Activated CD8-positive, alpha-beta memory T cell treated with anti-CD3 and anti-CD28 coated beads, Interleukin-2, amount 50 U/mL, for 24 hours (primary cell): ENCODE measurements around the gene PLIN3.
"Not testable (repeated sequence)": the region's sequence is repeated elsewhere in the genome, so short reads cannot be mapped to it uniquely, and the experiment has no call there.

Source experiments
- DNase-seq: peaks from one replicate; pipeline ENCODE4 v3.0.0-alpha.2; 2020; ENCODE audit errors: extremely low read depth

The PLIN3 gene

DNA sequence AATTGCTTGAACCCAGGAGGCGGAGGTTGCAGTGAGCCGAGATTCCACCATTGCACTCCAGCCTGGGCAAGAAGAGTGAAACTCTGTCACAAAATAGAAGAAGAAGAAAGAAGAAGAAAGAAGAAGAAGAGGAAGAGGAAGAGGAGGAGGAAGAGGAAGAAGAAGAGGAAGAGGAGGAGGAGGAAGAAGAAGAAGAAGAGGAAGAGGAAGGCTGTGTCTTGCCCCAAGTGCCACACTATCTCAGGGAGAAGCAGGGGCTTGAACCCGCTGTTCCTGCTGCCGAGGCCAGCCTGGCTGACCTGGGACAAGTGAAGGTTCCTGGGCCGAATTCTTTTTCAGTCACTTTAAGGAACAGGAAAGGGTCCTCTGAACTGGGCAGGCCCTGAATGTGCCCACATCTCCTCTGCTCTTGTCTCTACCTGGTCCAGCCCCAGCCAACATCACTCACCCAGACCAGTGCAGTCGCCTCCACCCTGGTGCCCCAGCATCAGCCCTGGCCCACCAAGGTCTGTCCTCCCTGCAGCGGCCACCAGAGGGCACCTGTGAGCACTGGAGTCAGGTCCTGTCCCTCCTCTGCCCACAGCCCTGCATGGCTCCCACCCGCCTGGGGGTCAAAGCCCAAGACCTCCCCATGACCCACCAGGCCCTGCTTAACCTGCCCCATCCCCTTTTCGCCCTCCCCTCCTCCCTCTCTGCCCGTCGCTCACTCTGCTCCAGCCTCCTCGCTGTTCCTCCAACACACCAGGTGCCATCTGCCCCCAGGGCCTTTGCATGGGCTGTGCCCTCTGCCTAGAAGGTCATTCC is 55.9 kb downstream of the PLIN3 start:
- peak; percentile 68 for DNase-seq

DNA sequence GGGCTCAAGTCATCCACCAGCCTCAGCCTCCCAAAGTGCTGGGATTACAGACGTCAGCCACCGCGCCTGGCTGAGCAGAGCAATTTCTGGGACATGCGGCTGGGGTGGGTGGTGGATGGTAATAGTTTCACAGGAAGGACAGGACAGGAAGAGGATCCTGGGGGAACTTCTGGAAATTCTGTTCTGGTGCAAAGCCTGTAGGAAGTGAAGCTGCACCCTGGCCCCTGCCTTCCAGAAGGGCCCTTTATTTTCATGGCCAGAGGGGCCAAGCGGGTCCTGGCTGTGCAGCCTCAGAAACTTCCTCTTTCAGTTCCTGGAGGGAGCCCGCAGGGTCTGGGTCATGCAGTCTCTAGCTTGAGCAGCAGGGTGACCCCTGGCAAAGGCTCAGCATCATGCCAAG is 60.3 kb downstream of the PLIN3 start:
- no peak for DNase-seq

- no peak for DNase-seq
Observed at GRCh38 chr19:4806384-4806783, 61.1 kb downstream of the PLIN3 start.

- not testable (repeated sequence) for DNase-seq
Observed at GRCh38 chr19:4805140-4805539, 62.3 kb downstream of the PLIN3 start.

DNA sequence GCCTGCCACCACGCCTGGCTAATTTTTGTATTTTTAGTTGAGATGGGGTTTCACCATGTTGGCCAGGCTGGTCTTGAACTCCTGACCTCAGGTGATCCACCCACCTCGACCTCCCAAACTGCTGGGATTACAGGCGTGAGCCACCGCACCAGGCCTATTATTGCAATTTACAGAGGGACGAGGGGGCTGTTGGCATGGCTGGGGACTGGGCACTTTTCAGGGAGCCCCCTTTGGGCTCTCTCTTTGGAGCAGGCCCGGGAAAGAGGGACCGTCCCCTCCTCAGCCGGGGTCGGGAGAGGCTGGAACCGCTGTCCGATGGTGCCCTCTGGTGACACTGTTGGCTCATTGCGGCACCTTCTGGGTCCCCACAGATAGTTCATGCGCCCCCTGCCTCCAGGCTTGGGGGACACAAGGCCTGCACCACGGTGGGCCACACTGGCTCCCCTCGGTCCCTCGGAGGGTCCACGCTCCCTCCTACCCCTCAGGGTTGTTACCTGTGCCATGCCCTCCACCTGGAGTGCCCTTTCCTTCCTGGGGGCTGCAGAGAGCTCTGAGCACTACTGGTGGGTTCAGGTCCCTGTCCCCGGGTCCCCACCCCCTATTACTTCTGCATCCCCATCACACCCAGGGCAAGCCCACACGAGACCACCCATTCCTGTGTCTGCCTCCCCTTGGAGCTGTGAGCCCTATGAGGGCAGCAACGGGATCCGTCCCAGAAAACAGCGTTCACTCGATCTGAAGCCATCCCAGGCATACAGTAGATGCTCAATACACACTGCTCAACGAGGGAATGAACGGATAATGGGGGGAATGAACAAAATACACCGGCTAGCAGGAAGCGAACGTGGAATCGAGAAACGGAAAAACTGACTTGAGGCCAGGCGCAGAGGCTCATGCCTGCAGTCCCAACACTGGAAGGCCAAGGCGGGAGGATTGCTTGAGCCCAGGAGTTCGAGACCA is 63.5 kb downstream of the PLIN3 start:
- peak; percentile 37 for DNase-seq

DNA sequence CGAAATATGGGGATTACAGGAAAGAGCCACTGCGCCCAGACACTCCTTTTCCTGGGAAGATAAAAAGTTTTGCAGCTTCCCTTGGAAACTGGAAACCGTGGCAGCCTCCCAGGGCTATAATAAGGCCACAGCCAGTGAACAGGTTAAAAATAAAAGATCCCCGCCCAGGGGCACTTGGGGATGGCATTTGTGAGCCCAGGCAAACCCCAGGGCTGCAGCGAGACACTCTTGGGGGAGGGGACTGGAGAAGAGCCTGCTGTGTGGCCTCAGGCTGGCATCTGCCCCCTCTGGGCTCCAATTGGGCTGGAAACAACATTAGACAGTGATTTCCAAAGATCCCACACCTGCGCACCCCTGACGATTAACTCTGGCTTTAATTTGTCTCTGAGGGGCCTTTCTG is 64.8 kb downstream of the PLIN3 start:
- no peak for DNase-seq

- DNase-seq = no peak
Observed at GRCh38 chr19:4801085-4801619, 66.3 kb downstream of the PLIN3 start.

DNA sequence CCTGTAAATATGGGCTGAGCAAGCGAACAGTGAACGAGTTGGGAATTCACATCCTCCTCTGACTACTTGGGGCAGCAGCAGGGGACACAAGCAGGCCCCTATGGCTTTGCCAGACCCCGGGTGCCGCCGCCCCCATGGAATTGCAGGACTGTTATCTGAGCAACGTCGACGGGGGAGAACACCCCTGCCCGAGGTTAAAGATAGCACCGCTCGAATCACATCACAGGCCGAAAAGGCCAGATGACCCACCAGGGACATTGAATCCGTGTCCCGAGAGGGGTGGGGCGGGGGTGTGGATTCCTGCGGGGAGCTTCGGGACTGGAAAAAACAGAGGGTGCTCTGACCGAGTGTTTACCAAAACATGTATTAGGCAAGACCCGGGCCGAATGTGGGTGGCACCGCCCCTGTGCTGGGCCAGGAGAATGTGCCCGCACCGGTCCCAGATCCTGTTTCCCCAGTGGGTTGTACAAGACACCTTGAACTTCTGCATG is 66.8 kb downstream of the PLIN3 start:
- DNase-seq = no peak

- no peak for DNase-seq
Observed at GRCh38 chr19:4795400-4795799, 72.1 kb downstream of the PLIN3 start.

DNA sequence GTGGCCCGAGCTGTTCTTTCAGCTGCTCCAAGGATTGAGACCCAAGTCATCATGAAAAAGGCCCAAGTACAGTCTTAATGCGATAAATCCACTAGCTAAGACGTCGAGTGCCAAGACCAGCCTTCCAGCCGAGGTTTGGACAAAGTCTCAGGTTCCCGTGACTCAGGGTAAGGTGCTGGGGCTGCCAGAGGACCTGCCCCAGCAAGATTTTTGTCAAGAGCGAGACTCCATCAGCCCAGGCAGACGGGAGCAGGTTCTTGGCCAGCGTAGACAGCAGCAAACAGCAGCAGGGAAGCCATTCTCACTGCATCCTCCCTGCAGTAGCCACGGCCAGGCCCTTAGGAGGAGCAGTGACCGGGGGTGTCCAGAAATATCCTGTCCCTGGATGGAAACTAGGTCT is 72.5 kb downstream of the PLIN3 start:
- DNase-seq = no peak

GRCh38 chr19:4793278-4793677 is 74.2 kb downstream of the PLIN3 start:
- DNase-seq = not testable (repeated sequence)

GRCh38 chr19:4792866-4793195 is 74.6 kb downstream of the PLIN3 start:
- not testable (repeated sequence) for DNase-seq

GRCh38 chr19:4792019-4792865 is 75.2 kb downstream of the PLIN3 start:
- DNase-seq = not testable (repeated sequence)

DNA sequence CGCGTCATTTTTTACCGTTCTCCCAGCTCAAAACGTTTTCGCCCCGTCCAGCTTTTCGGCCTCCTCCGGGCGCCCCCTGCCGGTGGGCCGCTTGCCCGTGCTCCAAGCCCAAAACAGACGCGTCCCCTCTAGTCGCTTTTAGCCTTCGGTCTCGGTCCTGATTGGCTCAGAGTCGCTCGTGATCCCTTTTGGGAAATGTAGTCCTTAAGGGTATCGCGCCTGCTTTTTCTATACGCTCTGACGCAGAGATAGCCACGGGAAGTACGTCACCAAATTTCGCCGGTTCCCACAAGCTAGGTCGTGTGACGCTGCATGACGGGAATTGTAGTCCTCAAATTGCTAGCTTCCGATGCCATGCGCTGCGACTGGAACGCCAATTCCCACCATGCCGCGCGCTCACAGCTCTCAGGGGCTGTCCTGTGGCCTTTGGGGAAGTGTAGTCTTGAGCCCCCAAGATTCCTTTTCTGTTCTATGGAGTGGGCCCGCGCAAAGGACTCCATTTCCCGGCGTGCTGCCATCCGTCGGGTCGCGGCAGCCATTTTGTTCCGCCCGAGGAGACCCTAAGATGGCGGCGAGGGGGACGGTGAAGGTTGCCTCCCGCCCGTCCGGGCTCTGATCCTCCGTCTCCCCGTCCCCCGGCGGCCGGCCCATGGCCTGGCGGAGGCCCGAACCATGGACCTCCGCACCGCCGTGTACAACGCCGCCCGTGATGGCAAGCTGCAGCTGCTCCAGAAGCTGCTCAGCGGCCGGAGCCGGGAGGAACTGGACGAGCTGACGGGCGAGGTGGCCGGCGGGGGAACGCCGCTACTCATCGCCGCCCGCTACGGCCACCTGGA is 76.1 kb downstream of the PLIN3 start, which contains the start of gene FEM1A:
TSS of gene FEM1A (plus strand) at position 552 of the 836 bp plus-strand sequence. CDS start at position 673, 121 bp downstream.
- DNase-seq = peak; percentile 98
